Activated CD8-positive, alpha-beta T cell treated with anti-CD3 and anti-CD28 coated beads for 36 hours (primary cell): ENCODE data around the gene PMEPA1. TPM values are rescaled to one million over a fixed set of nuclear protein-coding genes. Genes with fewer than 3 reads are reported as not detected.

ENCODE experiments used
- ATAC-seq: fragments of 200-7000 bp; cut with Tn5 transposase; one replicate; pipeline ENCODE4 v1.10.0; 2021; ENCODE audit warnings: mild to moderate bottlenecking, moderate library complexity
- CTCF ChIA-PET: fragments of 350-600 bp; sonication (Branson Sonifier 250); formaldehyde crosslinking; loops from one replicate; lab custom pipeline; 2021; ENCODE audit warnings: antibody characterized with exemption; lab: Charles Lee
- POLR2A ChIA-PET: fragments of 350-600 bp; sonication (Branson Sonifier 250); formaldehyde crosslinking; loops from one replicate; lab custom pipeline; 2021; ENCODE audit warnings: antibody characterized with exemption; lab: Charles Lee
- DNase-seq: peaks from one replicate; pipeline ENCODE4 v3.0.0-alpha.2; 2020
- H3K27ac Mint-ChIP-seq: one replicate; pipeline ENCODE4 v1.8.0; 2021; ENCODE audit warnings: mild to moderate bottlenecking, mixed read lengths
- H3K27me3 Mint-ChIP-seq: one replicate; pipeline ENCODE4 v1.8.0; 2021; ENCODE audit warnings: mixed read lengths
- H3K36me3 Mint-ChIP-seq: one replicate; pipeline ENCODE4 v1.8.0; 2021; ENCODE audit warnings: low read depth, mixed read lengths
- H3K4me1 Mint-ChIP-seq: one replicate; pipeline ENCODE4 v1.8.0; 2021; ENCODE audit warnings: low read depth, mixed read lengths
- H3K4me3 Mint-ChIP-seq: one replicate; pipeline ENCODE4 v1.8.0; 2021; ENCODE audit warnings: mild to moderate bottlenecking, moderate library complexity, mixed read lengths
- H3K9me3 Mint-ChIP-seq: one replicate; pipeline ENCODE4 v1.8.0; 2021; ENCODE audit warnings: mixed read lengths
- intact Hi-C: fragments of 100-400 bp; cut with micrococcal nuclease; formaldehyde crosslinking; loops from one replicate; pipeline ENCODE4 v1.10.0; 2022
- total RNA-seq, 2 experiments: library from RNA; stranded (reverse); gene quantifications; one replicate each; pipeline ENCODE4 v1.2.3, GENCODE V29; 2021
- TF ChIP-seq, protein P1 (sequence below): fragments of 200-600 bp; IDR thresholded peaks from one replicate; pipeline ENCODE4 v1.8.0; 2022; ENCODE audit warnings: antibody characterized with exemption, mild to moderate bottlenecking

Gene PMEPA1
- total RNA-seq, 2 experiments from 2014 or later: 1.7 to 2.0 TPM

DNA sequence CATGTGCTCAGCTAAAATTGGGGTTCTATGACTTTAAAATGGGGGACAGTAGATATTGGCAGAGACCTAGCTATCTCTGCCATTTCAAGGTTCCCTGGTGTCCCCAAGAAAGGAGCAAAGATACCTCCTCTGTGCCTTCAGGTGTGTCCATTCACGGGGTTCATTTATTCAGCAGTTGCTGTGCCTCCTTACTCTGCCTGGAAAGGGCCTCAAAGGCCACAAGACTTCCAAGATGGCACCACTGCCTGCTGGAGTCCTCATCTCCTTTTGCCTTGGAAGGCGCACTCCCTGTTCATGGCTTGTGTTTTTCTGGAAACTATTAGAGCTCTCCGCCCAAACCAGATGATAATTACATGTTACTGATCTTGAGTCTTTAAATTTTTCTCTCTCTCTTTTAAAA, 85.7 kb downstream of the PMEPA1 start:
- ATAC-seq (no peak), DNase-seq (no peak)
- Mint-ChIP-seq H3K36me3 (peaks cover 17% of the 10 kb centered on the region), H3K9me3 (peaks cover 6% of the 10 kb centered on the region), H3K4me3 (no peak overlapping the region), H3K27ac (no peak overlapping the region), H3K27me3 (no peaks in the 10 kb centered on the region), H3K4me1 (peaks cover 54% of the 10 kb centered on the region)
- intact Hi-C loops: loop anchor here (5.0 kb wide), 1 partner anchor 73 kb away; no protein-coding TSS in a partner anchor
- POLR2A ChIA-PET: interaction anchor here (0.7 kb wide), 1 partner anchor 58 kb away, joined by 3 read pairs; no protein-coding TSS in a partner anchor
- TF ChIP-seq, protein P1, sequence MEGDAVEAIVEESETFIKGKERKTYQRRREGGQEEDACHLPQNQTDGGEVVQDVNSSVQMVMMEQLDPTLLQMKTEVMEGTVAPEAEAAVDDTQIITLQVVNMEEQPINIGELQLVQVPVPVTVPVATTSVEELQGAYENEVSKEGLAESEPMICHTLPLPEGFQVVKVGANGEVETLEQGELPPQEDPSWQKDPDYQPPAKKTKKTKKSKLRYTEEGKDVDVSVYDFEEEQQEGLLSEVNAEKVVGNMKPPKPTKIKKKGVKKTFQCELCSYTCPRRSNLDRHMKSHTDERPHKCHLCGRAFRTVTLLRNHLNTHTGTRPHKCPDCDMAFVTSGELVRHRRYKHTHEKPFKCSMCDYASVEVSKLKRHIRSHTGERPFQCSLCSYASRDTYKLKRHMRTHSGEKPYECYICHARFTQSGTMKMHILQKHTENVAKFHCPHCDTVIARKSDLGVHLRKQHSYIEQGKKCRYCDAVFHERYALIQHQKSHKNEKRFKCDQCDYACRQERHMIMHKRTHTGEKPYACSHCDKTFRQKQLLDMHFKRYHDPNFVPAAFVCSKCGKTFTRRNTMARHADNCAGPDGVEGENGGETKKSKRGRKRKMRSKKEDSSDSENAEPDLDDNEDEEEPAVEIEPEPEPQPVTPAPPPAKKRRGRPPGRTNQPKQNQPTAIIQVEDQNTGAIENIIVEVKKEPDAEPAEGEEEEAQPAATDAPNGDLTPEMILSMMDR: no peak
- CTCF ChIA-PET: interaction anchor here (0.6 to 2.2 kb wide), 6 partner anchors 18 to 556 kb away, joined by 3 to 6 read pairs (median 5); no protein-coding TSS in a partner anchor

DNA sequence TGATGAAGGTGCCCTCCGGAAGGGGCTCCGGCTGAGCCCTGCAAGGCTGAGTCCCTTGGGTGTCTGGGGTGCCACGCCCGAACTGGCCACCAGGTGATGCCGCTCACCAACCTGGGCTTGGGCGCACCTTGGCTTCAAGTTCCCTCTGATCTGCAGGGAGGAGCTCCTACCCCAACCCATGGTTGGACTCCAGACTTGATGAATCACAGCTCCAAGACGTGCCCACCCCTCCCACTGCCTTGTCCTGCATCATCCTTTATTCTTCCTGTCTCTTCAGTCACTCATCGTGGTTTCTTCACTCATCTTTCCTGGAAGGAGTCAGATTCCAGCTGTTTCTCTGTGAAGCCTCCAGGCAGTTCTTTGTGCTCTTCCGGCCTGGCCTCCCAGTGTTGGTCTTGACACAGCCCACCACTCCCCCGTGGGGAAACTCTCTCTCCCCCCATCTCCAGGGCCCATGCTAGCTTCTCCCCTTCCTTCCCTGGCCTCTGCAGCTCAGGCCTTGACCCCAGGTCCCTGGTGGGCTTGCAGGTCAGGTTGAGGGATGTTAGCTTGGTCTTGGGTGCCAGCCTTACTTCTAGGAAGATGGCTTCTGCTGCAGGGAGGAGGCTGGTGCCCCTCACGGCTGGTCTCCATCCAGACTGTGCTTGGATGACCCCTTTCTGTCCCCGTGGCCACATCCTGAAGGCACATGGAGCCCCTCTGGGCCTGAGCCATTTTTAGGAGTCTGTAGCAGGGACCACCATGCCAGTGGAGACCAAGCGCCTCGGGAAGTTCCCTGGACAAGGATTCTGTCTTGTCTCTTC, 87.0 kb downstream of the PMEPA1 start:
- intact Hi-C loops: loop anchor here (5.0 kb wide), 1 partner anchor 75 kb away; no protein-coding TSS in a partner anchor

GRCh38 chr20:57622201-57622570, 87.6 kb downstream of the PMEPA1 start:
- H3K4me3 Mint-ChIP-seq: no peak overlapping the region
- H3K27me3 Mint-ChIP-seq: no peaks in the 10 kb centered on the region
- intact Hi-C loops: loop anchor here (5.0 kb wide), 1 partner anchor 75 kb away; no protein-coding TSS in a partner anchor
- DNase-seq: no peak
- peaks cover 17% of the 10 kb centered on the region for H3K36me3 Mint-ChIP-seq
- no peak for ATAC-seq
- CTCF ChIA-PET: interaction anchor here (0.7 to 3.4 kb wide), 8 partner anchors 15 to 34 kb away, joined by 3 to 16 read pairs (median 6); no protein-coding TSS in a partner anchor
- H3K27ac Mint-ChIP-seq: no peak overlapping the region
- H3K9me3 Mint-ChIP-seq: peaks cover 6% of the 10 kb centered on the region
- TF ChIP-seq, protein P1: no peak
- peaks cover 63% of the 10 kb centered on the region for H3K4me1 Mint-ChIP-seq
- POLR2A ChIA-PET: no interaction called here

More for the DNA sequence above, 87.0 kb downstream of the PMEPA1 start:
- CTCF ChIA-PET: interaction anchor here (0.6 to 3.4 kb wide), 14 partner anchors 11 to 557 kb away, joined by 3 to 16 read pairs (median 4); no protein-coding TSS in a partner anchor
- DNase-seq (peak; percentile 83), ATAC-seq (peak; percentile 17)
- Mint-ChIP-seq H3K36me3 (peaks cover 17% of the 10 kb centered on the region), H3K4me3 (no peak overlapping the region), H3K4me1 (peaks cover 63% of the 10 kb centered on the region), H3K9me3 (peaks cover 6% of the 10 kb centered on the region), H3K27me3 (no peaks in the 10 kb centered on the region), H3K27ac (no peak overlapping the region)
- TF ChIP-seq, protein P1: peak; percentile 69
- POLR2A ChIA-PET: interaction anchor here (1.4 kb wide), 1 partner anchor 26 kb away, joined by 4 read pairs; no protein-coding TSS in a partner anchor

DNA sequence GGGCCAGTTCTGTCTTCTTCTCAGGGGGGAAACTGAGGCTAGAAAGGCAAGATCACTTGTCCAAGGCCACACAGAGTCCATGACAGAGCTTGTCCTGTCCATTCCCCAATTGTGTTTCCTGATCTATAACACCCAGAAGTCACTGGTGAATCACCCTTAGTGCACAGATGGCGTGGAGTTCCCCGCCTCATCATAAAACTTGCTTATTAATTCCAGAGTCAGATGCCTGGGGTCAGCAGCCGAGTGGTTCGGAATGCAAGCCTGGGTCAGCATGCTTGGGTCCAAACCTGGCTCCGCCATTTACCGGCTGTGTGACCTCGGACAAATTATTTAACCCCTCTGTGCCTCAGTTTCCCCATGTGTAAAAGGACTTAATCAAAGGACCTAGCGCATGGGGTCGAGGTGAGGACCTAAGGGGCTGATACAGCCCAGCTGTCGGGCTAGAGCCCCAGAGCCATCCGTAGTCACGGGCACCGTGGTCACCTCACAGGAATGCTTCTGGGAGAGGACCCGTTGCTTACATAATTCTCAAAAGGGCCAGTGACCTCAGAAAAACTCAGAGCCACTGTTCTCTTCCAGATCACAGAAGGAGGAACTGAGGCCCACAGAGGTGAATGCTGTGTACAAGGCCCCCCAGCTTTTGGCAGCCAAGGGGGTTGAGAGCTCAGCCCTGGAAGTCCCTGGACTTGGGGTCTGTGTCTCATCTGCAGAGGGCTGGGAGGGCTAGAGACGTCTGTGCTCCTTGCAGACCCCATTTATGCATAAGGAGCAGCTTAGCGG, 88.2 kb downstream of the PMEPA1 start:
- TF ChIP-seq, protein P1: no peak
- Mint-ChIP-seq H3K27me3 (no peaks in the 10 kb centered on the region), H3K4me3 (peak overlapping the region; percentile 66), H3K4me1 (peaks cover 65% of the 10 kb centered on the region), H3K9me3 (peaks cover 6% of the 10 kb centered on the region), H3K27ac (peak overlapping the region; percentile 84), H3K36me3 (peaks cover 17% of the 10 kb centered on the region)
- DNase-seq (no peak), ATAC-seq (no peak)
- ChIA-PET POLR2A (interaction anchor here (1.2 to 2.7 kb wide), 2 partner anchors 45 to 232 kb away, joined by 3 to 17 read pairs; no protein-coding TSS in a partner anchor), CTCF (interaction anchor here (1.8 to 3.4 kb wide), 3 partner anchors 7 to 25 kb away, joined by 11 to 23 read pairs (median 16); no protein-coding TSS in a partner anchor)
- intact Hi-C loops: loop anchor here (5.0 kb wide), 1 partner anchor 76 kb away; no protein-coding TSS in a partner anchor
